ENCODE results near the gene KCNT1. TPM values are rescaled to one million over a fixed set of nuclear protein-coding genes. Genes with fewer than 3 reads are reported as not detected.

Gene KCNT1
- total RNA-seq, 4 donors from 2014 or later: 0.06 to 0.17 TPM; not detected in 2

- DNase-seq (ENCODE audit: extremely low spot score): no peak
These were observed 86.8 kb downstream of the KCNT1 start for GRCh38 chr9:135788576-135789300.

GRCh38 chr9:135789838-135790291 is 87.9 kb downstream of the KCNT1 start:
- TF ChIP-seq POLR2AphosphoS5 (IDR thresholded peaks at IDR 0.05): no peak
- TF ChIP-seq EP300 (IDR thresholded peaks at IDR 0.05): no peak
- TF ChIP-seq POLR2A (IDR thresholded peaks at IDR 0.05; ENCODE audit: low read depth): no peak
- TF ChIP-seq CTCF (IDR thresholded peaks at IDR 0.05): no peak
- DNase-seq (ENCODE audit: extremely low spot score): no peak
- no peaks in the 10 kb centered on the region for H3K4me1 ChIP-seq
- no peak overlapping the region for H3K27ac ChIP-seq (replicated peaks in 1 of 4)
- intact Hi-C loops (cut with DNase I): no loop called here
- no peak overlapping the region for H3K4me3 ChIP-seq
- no peaks in the 10 kb centered on the region for H3K36me3 ChIP-seq
- no peaks in the 10 kb centered on the region for H3K9me3 ChIP-seq
- peaks cover 0 to 55% (median 0%) of the 10 kb centered on the region in 4 donors for H3K27me3 ChIP-seq
- 93% methylated on average over 10 of the region's 13 CpGs for WGBS

More at GRCh38 chr9:135788576-135789300, 86.8 kb downstream of the KCNT1 start:
- intact Hi-C loops (cut with DNase I): no loop called here
- H3K4me1 ChIP-seq: no peaks in the 10 kb centered on the region
- no peaks in the 10 kb centered on the region for H3K36me3 ChIP-seq
- H3K27ac ChIP-seq (replicated peaks in 1 of 4): no peak overlapping the region
- peaks cover 0 to 66% (median 0%) of the 10 kb centered on the region in 4 donors for H3K27me3 ChIP-seq
- H3K9me3 ChIP-seq: no peaks in the 10 kb centered on the region
- no peak overlapping the region for H3K4me3 ChIP-seq
- no CpG with 5 or more reads among the region's 36 CpGs for WGBS
- no peak for TF ChIP-seq CTCF (IDR thresholded peaks at IDR 0.05)
- TF ChIP-seq POLR2A (IDR thresholded peaks at IDR 0.05; ENCODE audit: low read depth): no peak
- TF ChIP-seq POLR2AphosphoS5 (IDR thresholded peaks at IDR 0.05): no peak
- TF ChIP-seq EP300 (IDR thresholded peaks at IDR 0.05): no peak

GRCh38 chr9:135790356-135790755 is 88.4 kb downstream of the KCNT1 start:
- no peaks in the 10 kb centered on the region for H3K36me3 ChIP-seq
- peaks cover 0 to 50% (median 0%) of the 10 kb centered on the region in 4 donors for H3K27me3 ChIP-seq
- intact Hi-C loops (cut with DNase I): no loop called here
- H3K4me1 ChIP-seq: no peaks in the 10 kb centered on the region
- no peak overlapping the region for H3K27ac ChIP-seq (replicated peaks in 1 of 4)
- no peaks in the 10 kb centered on the region for H3K9me3 ChIP-seq
- no peak overlapping the region for H3K4me3 ChIP-seq
- no peak for DNase-seq (ENCODE audit: extremely low spot score)
- 69% methylated on average over 2 of the region's 10 CpGs for WGBS
- TF ChIP-seq POLR2A (IDR thresholded peaks at IDR 0.05; ENCODE audit: low read depth) (no peak), CTCF (IDR thresholded peaks at IDR 0.05) (no peak), EP300 (IDR thresholded peaks at IDR 0.05) (no peak), POLR2AphosphoS5 (IDR thresholded peaks at IDR 0.05) (no peak)

GRCh38 chr9:135790850-135791249 is 88.9 kb downstream of the KCNT1 start:
- TF ChIP-seq POLR2AphosphoS5 (IDR thresholded peaks at IDR 0.05): no peak
- TF ChIP-seq CTCF (IDR thresholded peaks at IDR 0.05): no peak
- no peak for TF ChIP-seq EP300 (IDR thresholded peaks at IDR 0.05)
- TF ChIP-seq POLR2A (IDR thresholded peaks at IDR 0.05; ENCODE audit: low read depth): no peak
- H3K27me3 ChIP-seq: peaks cover 0 to 45% (median 0%) of the 10 kb centered on the region in 4 donors
- H3K36me3 ChIP-seq: no peaks in the 10 kb centered on the region
- no peaks in the 10 kb centered on the region for H3K9me3 ChIP-seq
- WGBS: 76% methylated on average over 9 of the region's 11 CpGs
- no peaks in the 10 kb centered on the region for H3K4me1 ChIP-seq
- DNase-seq (ENCODE audit: extremely low spot score): no peak
- H3K4me3 ChIP-seq: no peak overlapping the region
- intact Hi-C loops (cut with DNase I): no loop called here
- no peak overlapping the region for H3K27ac ChIP-seq (replicated peaks in 1 of 4)
